Measurements from ENCODE around the gene LBR.

GRCh38 chr1:225422795-225423517, 4.9 kb downstream of the LBR start:
- TF ChIP-seq CTCF (IDR thresholded peaks at IDR 0.05), result no peak
- TF ChIP-seq POLR2A (IDR thresholded peaks at IDR 0.05), result no peak
- TF ChIP-seq POLR2AphosphoS5 (IDR thresholded peaks at IDR 0.05), result no peak
